Gastrocnemius medialis (tissue), 4 donors: Measurements from ENCODE around the gene ADAM11. TPM values are rescaled to one million over a fixed set of nuclear protein-coding genes. Genes with fewer than 3 reads are reported as not detected.
A peak's percentile ranks its signal among the peaks of the same experiment; 100 is the strongest.

ENCODE experiments used
- ATAC-seq, 2 donors: fragments of 150-250 bp; one replicate each; pipeline ENCODE4 v1.9.1; 2016
- DNase-seq, 2 donors: peaks; one replicate each; pipeline ENCODE4 v3.0.0-alpha.2; 2019
- H3K27ac ChIP-seq, 4 donors: fragments of 200-600 bp; sonication (generic); 1 replicate in 1 of 4; 2 replicates in 3 of 4; pipeline ENCODE4 v1.5.1; 2016 to 2018; ENCODE audit warnings: mild to moderate bottlenecking in 2 of 4, moderate library complexity in 1 of 4
- H3K27me3 ChIP-seq, 3 donors: fragments of 200-600 bp; sonication (generic) in 2 of 3; 1 replicate in 1 of 3; 2 replicates in 2 of 3; pipeline versions ENCODE4 v1.5.1 to v1.6.0; 2016 to 2019; ENCODE audit warnings: mild to moderate bottlenecking in 1 of 3, moderate library complexity in 1 of 3
- H3K36me3 ChIP-seq, 2 donors: fragments of 200-600 bp; sonication (generic) in 1 of 2; one replicate each; pipeline ENCODE4 v1.5.1; 2017 to 2018
- H3K4me1 ChIP-seq, 2 donors: fragments of 200-600 bp; sonication (generic) in 1 of 2; one replicate each; pipeline ENCODE4 v1.5.1; 2016 to 2017; ENCODE audit warnings: mild to moderate bottlenecking in 2 of 2
- H3K4me3 ChIP-seq, 4 donors: fragments of 200-600 bp; sonication (generic) in 3 of 4; 1 replicate in 1 of 4; 2 replicates in 3 of 4; pipeline ENCODE4 v1.5.1; 2016 to 2019; ENCODE audit warnings: mild to moderate bottlenecking in 2 of 4
- H3K9me3 ChIP-seq, 3 donors: fragments of 200-600 bp; sonication (generic) in 2 of 3; 1 replicate in 1 of 3; 2 replicates in 2 of 3; pipeline ENCODE4 v1.5.1; 2016 to 2019
- CTCF ChIP-seq, 5 experiments: fragments of 450-650 bp in 3 of 5; fragments of 200-600 bp in 2 of 5; sonication (generic) in 2 of 5; IDR thresholded peaks in 4 of 5; conservative IDR thresholded peaks in 1 of 5; 1 replicate in 4 of 5; 2 replicates in 1 of 5; pipeline ENCODE4 v1.5.1; 2016 to 2019; ENCODE audit warnings: antibody characterized with exemption in 5 of 5, mild to moderate bottlenecking in 3 of 5, moderate library complexity in 3 of 5
- POLR2A ChIP-seq, 2 donors: fragments of 450-650 bp; IDR thresholded peaks; one replicate each; pipeline ENCODE4 v1.6.1; 2017; ENCODE audit warnings: antibody characterized with exemption in 2 of 2, mild to moderate bottlenecking in 2 of 2, moderate library complexity in 2 of 2
- in situ Hi-C, 4 donors: fragments of 200-750 bp; cut with MboI; loops; one replicate each; pipeline versions ENCODE4 v1.15.0 to v1.8.0; 2017; ENCODE audit warnings: low sequenced_read_pairs in 4 of 4
- intact Hi-C: fragments of 100-400 bp; cut with DNase I; formaldehyde crosslinking; loops from one replicate; pipeline ENCODE4 v1.15.1; 2023; ENCODE audit warnings: low total_unique reads
- total RNA-seq, 4 donors: library from RNA; depleted of rRNA; stranded (reverse); fragments of >200 nt; gene quantifications; one replicate each; pipeline versions ENCODE4 v1.1.0 to v1.2.3, GENCODE V29; 2016

The ADAM11 gene
- total RNA-seq, 4 donors from 2014 or later, result 0.04 to 0.36 TPM; not detected in 2

DNA sequence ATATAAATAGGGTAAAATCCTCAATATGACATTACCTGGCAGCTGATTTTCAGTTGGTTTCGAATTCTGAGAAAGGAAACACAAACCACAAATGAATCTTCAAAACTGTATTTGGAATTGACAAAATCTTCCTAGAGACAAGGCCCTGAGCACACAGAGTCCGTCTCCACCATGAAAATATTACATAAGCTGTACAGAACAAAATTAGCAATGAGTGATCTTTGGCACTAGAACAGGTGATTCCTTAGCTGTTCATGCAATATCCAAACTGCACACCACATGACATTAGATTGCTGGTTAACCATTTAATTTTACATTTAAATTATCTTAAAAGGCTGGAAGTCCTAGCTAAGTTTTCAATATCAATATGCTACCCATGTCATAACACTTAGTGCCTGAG lies 39.6 kb downstream of the ADAM11 start:
- no peaks in the 10 kb centered on the region for H3K9me3 ChIP-seq
- H3K4me3 ChIP-seq, result no peak overlapping the region
- TF ChIP-seq CTCF (IDR thresholded peaks at IDR 0.05 in 4 of 5, conservative IDR thresholded peaks at IDR 0.05 in 1 of 5), result no peak
- TF ChIP-seq POLR2A (IDR thresholded peaks at IDR 0.05), result no peak
- in situ Hi-C loops (loop anchor here in 1 of 4 donors (25.0 kb wide), 1 partner anchor 214 kb away; no protein-coding TSS in a partner anchor), intact Hi-C loops (no loop called here)
- H3K4me1 ChIP-seq, result peaks cover 12 to 14% of the 10 kb centered on the region in 2 donors
- peak overlapping the region in 1 of 4 donors; percentile 28 for H3K27ac ChIP-seq
- ATAC-seq (no peak), DNase-seq (no peak)
- no peaks in the 10 kb centered on the region for H3K36me3 ChIP-seq
- H3K27me3 ChIP-seq, result no peaks in the 10 kb centered on the region

GRCh38 chr17:44801880-44802279 lies 43.1 kb downstream of the ADAM11 start:
- Histone ChIP-seq H3K4me3 (no peak overlapping the region), H3K9me3 (no peaks in the 10 kb centered on the region), H3K4me1 (no peaks in the 10 kb centered on the region), H3K36me3 (no peaks in the 10 kb centered on the region), H3K27ac (no peak overlapping the region), H3K27me3 (no peaks in the 10 kb centered on the region)
- no peak for DNase-seq
- ATAC-seq, result no peak
- TF ChIP-seq POLR2A (IDR thresholded peaks at IDR 0.05) (no peak), CTCF (IDR thresholded peaks at IDR 0.05 in 4 of 5, conservative IDR thresholded peaks at IDR 0.05 in 1 of 5) (no peak)
- in situ Hi-C loops (no loop called here), intact Hi-C loops (no loop called here)

DNA sequence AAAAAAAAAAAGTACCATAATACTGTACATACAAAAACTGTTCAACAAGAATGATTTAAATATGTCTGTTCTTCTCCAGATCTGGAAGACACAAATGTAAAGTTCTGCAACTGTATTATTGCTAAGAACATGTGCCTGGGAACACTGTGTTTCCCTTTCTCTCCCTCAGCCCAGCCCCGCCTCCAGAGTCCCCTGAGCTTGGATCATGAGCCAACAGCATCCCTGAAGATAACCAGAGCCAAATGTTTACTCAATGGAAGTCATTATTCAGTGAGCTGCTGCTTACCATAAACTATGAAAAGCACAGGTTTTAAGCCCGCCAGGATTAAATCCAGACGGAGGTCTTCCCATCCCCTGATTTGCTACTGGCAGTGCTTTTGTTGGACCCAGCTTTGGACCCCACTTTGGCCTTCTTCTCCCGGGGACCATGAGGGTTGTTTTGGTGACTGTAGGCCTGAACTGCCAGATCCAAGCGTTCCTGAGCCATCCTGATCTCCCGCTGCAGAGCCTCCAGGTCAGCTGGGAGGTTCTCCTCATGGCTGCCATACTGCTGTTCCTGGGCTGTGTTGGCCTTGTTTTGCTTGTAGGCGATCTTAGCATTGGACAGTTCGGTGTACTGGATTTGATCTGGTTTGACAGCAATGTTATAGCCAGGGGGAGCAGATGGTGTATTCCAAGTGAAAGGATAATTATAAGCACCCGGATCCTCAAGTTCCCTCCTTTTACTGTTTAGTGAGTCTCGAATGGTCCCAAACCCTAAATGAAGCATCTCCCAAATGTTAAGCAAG lies 45.7 kb downstream of the ADAM11 start:
- Histone ChIP-seq H3K27ac (no peak overlapping the region), H3K36me3 (no peaks in the 10 kb centered on the region)
- no peak for DNase-seq

GRCh38 chr17:44807093-44807816 lies 48.5 kb downstream of the ADAM11 start:
- Histone ChIP-seq H3K4me3 (no peak overlapping the region), H3K27me3 (no peaks in the 10 kb centered on the region), H3K4me1 (no peaks in the 10 kb centered on the region), H3K36me3 (no peaks in the 10 kb centered on the region), H3K27ac (no peak overlapping the region), H3K9me3 (no peaks in the 10 kb centered on the region)
- ATAC-seq (no peak), DNase-seq (no peak)
- intact Hi-C loops (no loop called here), in situ Hi-C loops (no loop called here)
- TF ChIP-seq CTCF (IDR thresholded peaks at IDR 0.05 in 4 of 5, conservative IDR thresholded peaks at IDR 0.05 in 1 of 5), result no peak
- TF ChIP-seq POLR2A (IDR thresholded peaks at IDR 0.05), result no peak

More for the DNA sequence above, 45.7 kb downstream of the ADAM11 start:
- no peak for TF ChIP-seq POLR2A (IDR thresholded peaks at IDR 0.05)
- no peak for TF ChIP-seq CTCF (IDR thresholded peaks at IDR 0.05 in 4 of 5, conservative IDR thresholded peaks at IDR 0.05 in 1 of 5)
- Histone ChIP-seq H3K27me3 (no peaks in the 10 kb centered on the region), H3K4me3 (no peak overlapping the region), H3K4me1 (no peaks in the 10 kb centered on the region), H3K9me3 (no peaks in the 10 kb centered on the region)
- intact Hi-C loops, result no loop called here
- in situ Hi-C loops, result no loop called here
- no peak for ATAC-seq
